Stimulated activated CD8-positive, alpha-beta memory T cell treated with anti-CD3 and anti-CD28 coated beads, Interleukin-7, amount 100 ng/mL, for 48 hours (primary cell): ENCODE measurements around the gene SERPINB6.
A peak's percentile ranks its signal among the peaks of the same experiment; 100 is the strongest.
"Not testable (repeated sequence)": the region's sequence is repeated elsewhere in the genome, so short reads cannot be mapped to it uniquely, and the experiment has no call there.

ENCODE experiments used
- DNase-seq, 2 donors: peaks; one replicate each; pipeline ENCODE4 v3.0.0-alpha.2; 2020; ENCODE audit warnings: low read depth in 1 of 2; ENCODE audit errors: extremely low read depth in 1 of 2

SERPINB6 gene

GRCh38 chr6:2940010-2940850, 31.1 kb downstream of the SERPINB6 start:
- DNase-seq, result peak; percentile 54 to 89

GRCh38 chr6:2939315-2940009, 31.9 kb downstream of the SERPINB6 start:
- no peak for DNase-seq

DNA sequence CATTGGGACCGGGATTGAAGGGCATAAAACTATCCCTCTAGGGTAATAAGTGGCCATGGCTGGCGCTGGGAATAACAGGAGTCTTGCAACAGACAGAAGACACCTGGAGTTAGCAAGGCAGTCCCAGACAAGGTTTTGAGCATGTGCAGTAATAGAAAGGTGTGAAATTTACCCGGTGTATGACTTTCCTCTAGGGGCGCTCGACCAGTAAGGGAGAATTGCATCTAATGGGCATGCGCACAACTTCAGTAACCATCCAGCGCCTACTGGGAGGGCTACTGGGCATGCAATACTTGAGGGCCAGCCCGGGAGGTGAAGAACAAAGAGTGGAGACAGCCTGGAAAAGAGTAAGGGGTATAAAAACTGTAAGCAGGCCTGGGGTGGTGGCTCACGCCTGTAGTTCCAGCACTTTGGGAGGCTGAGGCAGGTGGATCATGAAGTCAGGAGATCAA, 32.7 kb downstream of the SERPINB6 start:
- no peak for DNase-seq

DNA sequence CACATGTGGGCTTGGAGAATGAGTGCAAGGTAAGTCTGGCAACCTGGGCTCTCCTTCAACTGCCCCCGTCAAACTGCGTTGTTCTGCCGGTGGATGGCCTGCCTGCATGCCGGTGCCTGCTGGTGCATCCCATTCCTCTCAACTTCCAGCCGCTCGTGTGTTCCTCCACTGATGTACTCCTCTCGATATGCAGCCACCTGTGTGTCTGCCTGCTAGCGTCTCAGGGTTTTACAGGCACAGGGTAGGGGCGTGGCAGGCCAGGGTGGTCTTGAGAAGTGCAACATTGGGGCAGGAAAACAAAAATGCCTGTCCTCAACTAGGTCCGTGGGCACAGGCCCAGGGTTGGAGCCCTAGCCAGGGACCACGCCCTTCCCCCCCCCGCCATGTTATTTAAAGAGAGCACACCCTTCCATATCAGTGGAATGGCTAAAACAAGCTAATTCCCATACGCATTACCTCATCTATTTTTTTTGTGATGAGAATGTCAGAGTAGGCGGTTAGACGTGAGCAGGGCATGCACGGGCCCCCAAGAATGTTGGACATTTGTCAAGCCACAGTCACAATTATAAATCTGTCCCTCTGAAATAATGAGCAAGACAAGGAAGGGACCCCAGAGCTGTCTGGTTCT, 33.2 kb downstream of the SERPINB6 start:
- DNase-seq, result no peak

- no peak for DNase-seq
Measured at GRCh38 chr6:2937627-2938003, 33.8 kb downstream of the SERPINB6 start.

DNA sequence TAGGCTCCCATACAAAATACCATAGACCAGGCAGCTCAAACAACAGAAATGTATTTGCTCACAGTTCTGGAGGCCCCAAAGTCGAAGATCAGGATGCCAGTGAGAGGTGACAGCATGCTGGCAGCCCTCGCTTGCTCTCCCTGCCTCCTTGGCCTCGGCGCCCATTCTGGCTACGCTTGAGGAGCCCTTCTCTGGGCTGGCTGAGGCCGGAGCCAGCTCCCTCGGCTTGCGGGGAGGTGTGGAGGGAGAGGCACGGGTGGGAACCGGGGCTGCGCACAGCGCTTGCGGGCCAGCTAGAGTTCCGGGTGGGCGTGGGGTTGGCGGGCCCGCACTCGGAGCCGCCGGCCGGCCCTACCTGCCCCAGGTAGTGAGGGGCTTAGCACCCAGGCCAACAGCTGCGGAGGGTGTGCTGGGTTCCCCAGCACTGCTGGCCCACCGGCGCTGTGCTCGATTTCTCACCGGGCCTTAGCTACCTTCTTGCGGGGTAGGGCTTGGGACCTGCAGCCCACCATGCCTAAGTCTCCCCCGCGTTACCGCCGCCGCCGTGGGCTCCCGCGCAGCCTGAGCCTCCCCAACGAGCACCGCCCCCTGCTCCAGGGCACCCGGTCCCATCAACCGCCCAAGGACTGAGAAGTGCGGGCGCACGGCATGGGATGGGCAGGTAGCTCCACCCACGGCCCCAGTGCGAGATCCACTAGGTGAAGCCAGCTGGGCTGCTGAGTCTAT, 35.6 kb downstream of the SERPINB6 start:
- DNase-seq, result no peak

DNA sequence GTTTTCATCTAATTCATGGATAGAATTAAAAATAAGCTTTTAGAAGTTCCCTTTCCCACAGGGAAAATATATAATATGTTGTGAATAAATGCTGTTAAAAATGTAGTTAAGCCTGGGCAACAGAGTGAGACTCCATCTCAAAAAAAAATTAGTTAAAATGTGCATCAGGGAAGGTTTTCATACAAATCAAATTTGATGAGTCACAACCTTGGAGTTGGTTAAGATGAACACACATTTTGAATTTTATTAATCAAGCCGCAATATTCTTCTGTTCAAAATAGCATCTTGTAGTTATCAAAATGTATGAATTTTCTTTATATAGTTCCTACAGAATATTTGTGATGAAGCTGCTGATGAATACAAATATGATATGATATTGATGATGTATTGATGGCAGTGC, 37.3 kb downstream of the SERPINB6 start:
- DNase-seq, result no peak

GRCh38 chr6:2932911-2933310, 38.5 kb downstream of the SERPINB6 start:
- DNase-seq, result not testable (repeated sequence)

DNA sequence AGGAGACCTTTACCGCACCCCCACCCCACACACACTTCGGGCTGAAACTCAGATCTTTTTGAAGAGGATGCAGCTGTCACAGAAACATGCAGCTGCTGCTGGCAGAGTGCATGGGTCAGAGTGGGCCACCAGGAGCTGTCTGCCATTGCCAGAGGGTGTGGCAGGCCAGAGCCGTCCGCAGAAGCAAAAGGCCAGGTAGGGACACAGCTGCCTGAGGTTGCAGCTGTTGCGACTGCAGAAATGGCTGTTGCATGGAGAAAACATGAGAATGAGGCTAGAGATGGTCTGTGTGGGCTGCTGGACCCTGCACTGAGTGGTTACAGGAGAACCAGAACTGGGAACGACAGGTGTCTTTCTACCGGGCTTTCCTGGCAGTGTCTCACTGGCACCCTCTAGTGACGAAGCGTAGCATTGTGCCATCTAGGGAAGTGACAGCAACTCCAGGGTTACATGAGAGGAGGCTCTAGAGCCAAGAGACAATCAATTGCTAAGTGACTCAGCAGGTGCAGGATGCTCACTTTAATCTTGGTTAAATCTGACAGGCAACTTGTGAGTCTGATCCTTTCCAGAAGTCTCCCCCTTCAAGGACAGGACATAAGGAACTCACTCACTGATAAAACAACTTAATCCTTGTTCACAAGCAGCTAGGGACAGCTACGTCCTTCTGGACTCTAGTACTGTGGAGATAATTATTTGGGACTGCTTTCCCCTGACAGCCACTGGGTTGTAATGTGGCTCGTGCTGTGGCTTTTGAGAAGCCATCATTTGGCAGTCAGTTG, 39.2 kb downstream of the SERPINB6 start:
- peak; percentile 64 to 77 for DNase-seq

GRCh38 chr6:2931055-2931454, 40.3 kb downstream of the SERPINB6 start:
- no peak for DNase-seq

- DNase-seq, result not testable (repeated sequence)
Measured at GRCh38 chr6:2927931-2928330, 43.4 kb downstream of the SERPINB6 start.

DNA sequence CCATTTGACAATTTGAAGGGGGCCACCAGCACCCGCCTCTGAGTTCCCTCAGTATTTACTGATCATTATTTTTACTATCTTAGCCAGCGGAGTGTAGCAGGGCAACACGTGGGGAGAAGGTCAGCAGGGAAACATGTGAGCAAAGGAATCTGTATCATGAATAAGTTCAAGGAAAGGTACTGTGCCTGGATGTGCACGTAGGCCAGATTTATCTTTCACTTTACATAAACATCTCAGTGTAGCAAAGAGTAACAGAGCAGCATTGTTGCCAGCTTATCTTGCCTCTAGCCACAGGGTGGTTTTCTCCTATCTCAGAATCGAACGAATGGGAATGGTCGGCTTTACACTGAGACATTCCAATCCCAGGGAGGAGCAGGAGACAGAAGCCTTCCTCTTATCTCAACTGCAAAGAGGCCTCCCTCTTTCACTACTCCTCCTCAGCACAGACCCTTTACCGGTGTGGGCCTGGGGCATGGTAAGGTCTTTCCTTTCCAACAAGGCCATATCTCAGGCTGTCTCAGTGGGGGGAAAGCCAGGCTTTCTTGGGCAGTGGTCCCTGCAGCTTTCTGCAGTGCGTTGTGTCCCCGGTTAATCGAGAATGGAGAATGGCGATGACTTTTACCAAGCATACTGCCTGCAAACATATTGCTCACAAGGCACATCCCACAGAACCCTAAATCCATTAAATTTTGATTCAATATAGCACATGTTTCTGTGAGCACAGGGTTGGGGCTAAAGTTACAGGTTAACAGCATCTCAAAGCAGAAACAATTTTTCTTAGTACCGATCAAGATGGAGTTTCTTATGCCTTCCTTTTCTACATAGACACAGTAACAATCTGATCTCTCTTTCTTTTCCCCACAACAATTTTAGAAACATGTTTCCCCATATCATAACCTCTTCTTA, 45.3 kb downstream of the SERPINB6 start:
- not testable (repeated sequence) for DNase-seq

DNA sequence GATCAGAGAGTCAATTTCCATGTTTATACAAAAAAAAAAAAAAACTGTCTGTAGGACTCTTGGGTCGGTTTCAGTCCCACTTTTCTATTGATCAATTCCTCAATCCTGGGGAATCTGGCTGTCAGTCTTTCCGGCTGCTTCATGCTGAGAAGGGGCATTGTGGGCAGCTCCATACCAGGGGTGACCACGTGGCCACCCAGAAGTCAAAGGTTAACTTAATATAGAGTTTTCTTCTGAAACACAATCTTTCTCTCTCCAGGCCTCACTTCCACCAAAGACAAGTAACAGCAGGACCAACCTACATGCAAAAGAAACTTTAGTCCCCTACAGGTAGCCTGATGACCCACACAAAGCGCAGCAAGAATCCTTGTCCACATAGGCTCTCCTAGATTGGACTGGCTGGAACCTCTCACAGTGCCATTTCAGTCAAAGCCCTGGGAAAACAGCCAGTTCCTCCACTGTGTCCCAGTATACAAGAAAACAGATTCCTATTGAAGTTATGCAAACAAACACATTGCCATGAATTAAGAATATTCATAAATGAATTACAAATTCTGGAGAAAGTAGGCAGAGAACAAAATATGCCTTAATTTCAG, 49.7 kb downstream of the SERPINB6 start:
- DNase-seq, result no peak

DNA sequence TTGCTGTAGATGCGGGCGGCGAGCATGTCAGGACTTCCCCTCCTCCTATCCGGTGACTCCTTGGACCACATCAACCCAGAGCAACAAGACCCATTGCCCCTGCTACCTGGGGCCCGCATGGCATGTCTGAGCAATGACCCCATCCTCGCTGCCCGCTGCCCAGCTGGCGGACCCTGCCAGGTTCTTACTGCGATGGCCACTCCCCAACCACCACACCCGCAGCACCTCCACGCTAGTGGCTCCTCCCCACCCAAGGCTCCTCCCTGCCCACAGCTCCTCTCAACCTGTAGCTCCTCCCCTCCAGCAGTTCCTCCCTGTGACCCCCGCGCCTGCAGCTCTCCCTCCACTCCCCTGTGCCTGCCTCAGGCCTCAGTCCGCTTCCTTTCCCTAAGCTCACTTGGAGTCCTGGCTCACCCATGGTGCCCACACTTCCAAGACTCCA, 50.7 kb downstream of the SERPINB6 start:
- no peak for DNase-seq

DNA sequence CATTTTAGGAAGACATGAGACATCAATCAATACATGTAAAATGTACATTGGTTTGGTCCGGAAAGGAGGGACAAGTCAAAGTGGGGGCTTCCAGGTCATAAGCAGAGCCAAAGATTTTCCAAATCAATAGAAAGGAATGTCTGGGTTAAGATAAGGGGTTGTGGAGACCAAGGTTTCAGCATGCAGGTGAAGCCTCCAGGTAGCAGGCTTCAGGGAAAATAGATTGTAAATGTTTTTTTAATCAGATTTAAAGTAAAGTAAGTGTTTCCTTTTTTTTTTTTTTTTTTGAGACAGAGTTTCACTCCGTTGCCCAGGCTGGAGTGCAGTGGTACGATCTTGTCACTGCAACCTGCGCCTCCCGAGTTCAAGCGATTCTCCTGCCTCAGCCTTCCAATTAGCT, 51.5 kb downstream of the SERPINB6 start:
- DNase-seq, result no peak

DNA sequence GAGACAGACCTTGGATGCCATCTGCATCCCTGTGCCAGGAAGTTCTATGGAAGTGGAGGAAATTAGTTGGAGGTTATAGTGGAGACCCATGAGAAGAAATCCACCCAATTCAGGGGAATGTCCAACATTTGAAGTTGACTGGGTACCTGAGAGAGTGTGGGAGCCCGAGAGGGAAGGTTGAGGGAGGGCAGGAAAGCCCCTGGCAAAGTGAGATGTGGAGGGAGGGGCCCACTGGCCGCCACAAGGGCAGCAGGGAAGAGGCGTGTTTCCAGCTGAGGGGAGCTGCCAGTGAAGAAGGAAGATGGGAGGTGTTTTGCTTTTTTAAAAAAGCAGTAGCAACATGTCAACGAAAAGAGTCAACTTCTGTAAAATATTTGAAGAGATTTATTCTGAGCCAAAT, 52.0 kb downstream of the SERPINB6 start:
- no peak for DNase-seq

- DNase-seq, result no peak
Measured at GRCh38 chr6:2918936-2919335, 52.4 kb downstream of the SERPINB6 start.

DNA sequence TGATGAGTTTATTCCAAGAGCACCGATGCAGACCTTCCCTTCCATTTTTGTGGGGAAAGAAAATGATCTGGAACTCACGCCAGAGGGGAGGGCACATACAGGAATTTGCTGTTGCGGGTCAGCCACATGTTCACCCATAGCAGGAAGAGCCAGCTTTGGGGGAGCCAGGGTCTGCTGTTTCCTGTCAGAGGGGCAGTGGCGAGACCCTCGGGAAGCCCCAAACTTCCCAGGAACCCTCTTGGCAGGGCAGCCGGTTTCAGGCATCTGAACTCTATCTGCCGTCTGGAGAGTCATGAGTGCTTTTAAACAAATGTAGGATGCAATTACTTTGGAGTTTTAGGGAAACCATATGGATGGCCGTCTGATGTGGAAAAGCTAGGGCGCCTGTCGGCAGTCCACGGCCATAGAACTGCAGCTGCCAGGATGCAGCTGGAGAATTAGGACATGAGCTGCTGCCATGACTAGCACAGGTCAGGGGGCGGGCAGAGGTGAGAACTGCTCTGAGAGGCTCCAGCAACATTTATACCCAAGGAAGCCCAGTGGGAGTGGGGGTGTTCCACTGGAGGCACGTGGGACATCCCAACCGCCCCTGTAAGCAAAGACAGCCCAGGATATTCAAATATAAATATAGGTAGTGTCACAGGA, 53.4 kb downstream of the SERPINB6 start:
- no peak for DNase-seq
